EH (cell line): ENCODE data around the gene COX6B1.
"Not testable (repeated sequence)": the region's sequence is repeated elsewhere in the genome, so short reads cannot be mapped to it uniquely, and the experiment has no call there.

Experiments used
- DNase-seq: peaks from one replicate; pipeline ENCODE4 v3.0.0-alpha.2; 2015; ENCODE audit warnings: low read depth

The COX6B1 gene

GRCh38 chr19:35665604-35666003 is 17.5 kb downstream of the COX6B1 start:
- no peak for DNase-seq

GRCh38 chr19:35666251-35666913 is 18.3 kb downstream of the COX6B1 start, which contains the start of gene UPK1A:
UPK1A (plus strand) TSS chr19:35666517; CDS start chr19:35666813, 296 bp downstream.
- no peak for DNase-seq

GRCh38 chr19:35669566-35669965 is 21.4 kb downstream of the COX6B1 start:
- DNase-seq: no peak

- no peak for DNase-seq
Measured at GRCh38 chr19:35669974-35670373, 21.9 kb downstream of the COX6B1 start.

- no peak for DNase-seq
Measured at GRCh38 chr19:35670686-35671085, 22.6 kb downstream of the COX6B1 start.

GRCh38 chr19:35671818-35672217 is 23.7 kb downstream of the COX6B1 start:
- no peak for DNase-seq

- peak; percentile 81 for DNase-seq
Measured at GRCh38 chr19:35673121-35673804, 25.1 kb downstream of the COX6B1 start.

- DNase-seq: no peak
Measured at GRCh38 chr19:35675589-35676140, 27.5 kb downstream of the COX6B1 start.

- DNase-seq: peak; percentile 72
Measured at GRCh38 chr19:35689836-35690235, 41.7 kb downstream of the COX6B1 start.

- DNase-seq: not testable (repeated sequence)
Measured at GRCh38 chr19:35691106-35691505, 43.0 kb downstream of the COX6B1 start.

GRCh38 chr19:35692010-35692409 is 43.9 kb downstream of the COX6B1 start:
- DNase-seq: no peak

GRCh38 chr19:35693422-35693821 is 45.3 kb downstream of the COX6B1 start:
- DNase-seq: no peak

- DNase-seq: peak; percentile 87
Measured at GRCh38 chr19:35693835-35694599, 45.9 kb downstream of the COX6B1 start.

- no peak for DNase-seq
Measured at GRCh38 chr19:35695895-35696422, 47.8 kb downstream of the COX6B1 start.

- DNase-seq: no peak
Measured at GRCh38 chr19:35696835-35697234, 48.7 kb downstream of the COX6B1 start.

- peak; percentile 98 for DNase-seq
Measured at GRCh38 chr19:35702223-35703012, 54.3 kb downstream of the COX6B1 start.

- DNase-seq: no peak
Measured at GRCh38 chr19:35703343-35703742, 55.2 kb downstream of the COX6B1 start.

GRCh38 chr19:35704218-35704617 is 56.1 kb downstream of the COX6B1 start, which contains the start of gene ZBTB32:
ZBTB32 (plus strand) TSS chr19:35704558; CDS start chr19:35714627, 10,069 bp downstream.
- peak; percentile 72 for DNase-seq
